ACC112 (cell line): ENCODE results near the gene USP9Y.

Experiments used
- H2AFZ ChIP-seq: fragments of 200-600 bp; sonication (generic); one replicate; pipeline ENCODE4 v1.6.0; 2017; ENCODE audit warnings: antibody characterized with exemption, low read length; ENCODE audit not compliant: unreplicated experiment
- H3K27ac ChIP-seq: fragments of 200-600 bp; sonication (generic); 2 replicates; pipeline ENCODE4 v1.5.1; 2014; ENCODE audit warnings: low read depth, mild to moderate bottlenecking, antibody characterized with exemption, low read length, moderate library complexity
- H3K27me3 ChIP-seq: fragments of 200-600 bp; sonication (generic); 2 replicates; pipeline ENCODE4 v1.6.1; 2014; ENCODE audit warnings: mild to moderate bottlenecking, antibody characterized with exemption, low read length, moderate library complexity, mixed read lengths; ENCODE audit not compliant: insufficient read depth
- H3K36me3 ChIP-seq: fragments of 200-600 bp; sonication (generic); 2 replicates; pipeline ENCODE4 v1.6.1; 2016; ENCODE audit warnings: mild to moderate bottlenecking, antibody characterized with exemption, low read length, moderate library complexity, mixed read lengths; ENCODE audit not compliant: insufficient read depth
- H3K4me1 ChIP-seq: fragments of 200-600 bp; sonication (generic); one replicate; pipeline ENCODE4 v1.6.1; 2016; ENCODE audit warnings: low read length, mixed read lengths; ENCODE audit not compliant: insufficient read depth, unreplicated experiment, control insufficient read depth
- H3K4me3 ChIP-seq: fragments of 200-600 bp; sonication (generic); 2 replicates; pipeline ENCODE4 v1.5.1; 2014; ENCODE audit warnings: mild to moderate bottlenecking, low read depth, low read length
- H3K79me2 ChIP-seq: fragments of 200-600 bp; sonication (generic); one replicate; pipeline ENCODE4 v1.6.0; 2016; ENCODE audit warnings: low read length; ENCODE audit not compliant: control insufficient read depth, unreplicated experiment, insufficient read depth

The USP9Y gene

DNA sequence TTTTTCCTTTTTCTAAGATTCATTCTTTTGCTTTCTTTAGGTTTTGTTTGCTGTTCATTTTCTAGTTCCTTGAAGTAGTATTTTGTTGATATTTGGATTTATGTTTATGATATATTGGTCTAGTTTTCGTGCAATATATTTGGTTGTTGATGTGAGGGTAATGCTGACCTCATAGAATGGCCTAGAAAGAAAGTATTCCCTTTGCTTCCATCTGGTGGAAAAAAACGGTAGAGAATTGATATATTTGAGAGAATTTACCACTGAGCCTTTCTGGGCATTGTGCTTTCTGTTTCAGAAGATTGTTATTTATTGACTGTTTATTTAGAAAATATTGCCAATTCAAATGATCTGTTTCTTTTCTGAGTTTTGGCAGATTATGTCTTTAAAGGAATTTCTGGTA, 9.4 kb downstream of the USP9Y start:
- H3K79me2 ChIP-seq = peaks cover 2% of the 10 kb centered on the region
- no peak overlapping the region for H3K4me3 ChIP-seq

DNA sequence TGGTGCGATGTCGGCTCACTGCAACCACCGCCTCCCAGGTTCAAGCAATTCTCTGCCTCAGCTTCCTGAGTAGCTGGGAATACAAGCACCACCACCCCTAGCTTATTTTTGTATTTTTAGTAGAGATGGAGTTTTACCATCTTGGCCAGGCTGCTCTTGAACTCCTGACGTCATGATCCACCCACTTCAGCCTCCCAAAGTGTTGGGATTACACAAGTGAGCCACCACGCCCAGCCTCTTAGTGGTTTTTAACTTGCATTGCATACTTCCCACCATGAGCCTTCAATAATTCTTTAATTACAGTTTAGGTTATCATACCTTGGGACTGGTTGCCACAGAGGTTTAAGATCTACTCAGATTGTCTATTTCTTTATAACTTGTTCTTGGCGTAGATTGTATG, 14.3 kb downstream of the USP9Y start:
- H2AFZ ChIP-seq = no peak overlapping the region
- no peaks in the 10 kb centered on the region for H3K36me3 ChIP-seq
- H3K27ac ChIP-seq = no peak overlapping the region
- no peaks in the 10 kb centered on the region for H3K27me3 ChIP-seq
- peaks cover 5% of the 10 kb centered on the region for H3K4me1 ChIP-seq
- H3K79me2 ChIP-seq = no peaks in the 10 kb centered on the region
- H3K4me3 ChIP-seq = no peak overlapping the region

More for the DNA sequence above, 9.4 kb downstream of the USP9Y start:
- Histone ChIP-seq H3K4me1 (peaks cover 9% of the 10 kb centered on the region), H3K27me3 (no peaks in the 10 kb centered on the region), H3K27ac (no peak overlapping the region), H2AFZ (no peak overlapping the region), H3K36me3 (no peaks in the 10 kb centered on the region)

DNA sequence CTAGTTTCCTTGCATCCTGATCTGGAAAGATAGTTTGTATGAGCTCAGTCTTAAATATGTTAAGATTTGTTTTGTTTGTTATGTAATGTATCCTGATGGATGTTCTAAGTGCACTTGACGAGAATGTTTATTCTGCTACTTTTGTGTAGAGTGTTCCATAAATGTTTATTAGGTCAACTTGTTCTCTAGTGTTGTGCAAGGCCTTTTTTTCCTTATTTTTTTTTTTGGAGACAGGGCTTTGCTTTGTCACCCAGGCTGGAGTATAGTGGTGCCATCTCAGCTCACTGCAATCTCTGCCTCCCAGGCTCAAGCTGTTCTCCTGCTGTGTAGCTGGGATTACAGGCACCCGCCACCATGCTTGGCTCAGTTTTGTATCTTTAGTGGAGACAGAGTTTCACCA, 28.7 kb downstream of the USP9Y start:
- no peaks in the 10 kb centered on the region for H3K36me3 ChIP-seq
- H3K4me3 ChIP-seq = no peak overlapping the region
- no peaks in the 10 kb centered on the region for H3K27me3 ChIP-seq
- H3K79me2 ChIP-seq = peaks cover 6% of the 10 kb centered on the region
- H3K4me1 ChIP-seq = peaks cover 6% of the 10 kb centered on the region
- no peak overlapping the region for H2AFZ ChIP-seq
- no peak overlapping the region for H3K27ac ChIP-seq

DNA sequence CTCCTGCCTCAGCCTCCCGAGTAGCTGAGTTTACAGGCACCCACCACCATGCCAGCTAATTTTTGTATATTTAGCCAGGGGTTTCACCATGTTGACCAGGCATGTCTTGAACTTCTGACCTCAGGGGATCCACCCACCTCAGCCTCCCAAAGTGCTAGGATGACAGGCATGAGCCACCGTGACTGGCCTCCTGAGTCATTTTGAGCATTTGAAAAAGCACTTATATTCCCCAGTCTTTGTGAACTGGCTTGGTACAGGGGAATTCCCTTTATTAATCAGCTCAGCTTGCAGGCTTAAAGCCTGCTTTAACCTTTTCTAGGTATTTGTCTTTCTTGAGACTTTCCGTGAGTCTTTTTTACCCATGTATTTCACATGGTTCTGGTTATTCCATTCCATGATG, 32.6 kb downstream of the USP9Y start:
- Histone ChIP-seq H3K4me3 (no peak overlapping the region), H3K36me3 (peaks cover 5% of the 10 kb centered on the region; the same call in 1 of the 2 replicates)

DNA sequence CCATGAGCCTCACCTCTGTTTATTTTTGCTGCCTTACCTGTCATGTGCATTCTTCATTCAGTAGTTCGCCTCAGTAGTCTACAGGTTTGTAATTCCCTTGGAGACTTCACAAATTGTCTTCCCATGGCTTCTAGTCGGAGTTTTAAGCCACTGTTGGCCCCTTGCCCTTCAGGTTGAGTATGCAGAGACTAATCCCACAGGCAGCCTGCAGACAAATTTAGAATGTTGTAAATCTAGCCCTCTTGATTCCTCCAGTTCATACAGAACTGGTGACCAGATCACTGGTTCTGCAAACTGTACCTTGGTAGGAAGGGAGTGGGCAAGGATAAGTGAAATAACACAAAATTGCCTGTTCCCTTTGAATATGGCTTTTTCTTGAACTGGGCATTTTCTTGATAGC, 33.0 kb downstream of the USP9Y start:
- H3K4me1 ChIP-seq = peaks cover 6% of the 10 kb centered on the region
- peaks cover 5% of the 10 kb centered on the region; the same call in 1 of the 2 replicates for H3K36me3 ChIP-seq
- H3K4me3 ChIP-seq = no peak overlapping the region
- no peak overlapping the region for H2AFZ ChIP-seq
- H3K27ac ChIP-seq = peak overlapping the region; percentile 38; the same call in 1 of the 2 replicates
- H3K79me2 ChIP-seq = peaks cover 6% of the 10 kb centered on the region
- H3K27me3 ChIP-seq = no peaks in the 10 kb centered on the region

More for the DNA sequence above, 32.6 kb downstream of the USP9Y start:
- no peaks in the 10 kb centered on the region for H3K27me3 ChIP-seq
- peaks cover 6% of the 10 kb centered on the region for H3K79me2 ChIP-seq
- peak overlapping the region; percentile 38; the same call in 1 of the 2 replicates for H3K27ac ChIP-seq
- peaks cover 6% of the 10 kb centered on the region for H3K4me1 ChIP-seq
- no peak overlapping the region for H2AFZ ChIP-seq

DNA sequence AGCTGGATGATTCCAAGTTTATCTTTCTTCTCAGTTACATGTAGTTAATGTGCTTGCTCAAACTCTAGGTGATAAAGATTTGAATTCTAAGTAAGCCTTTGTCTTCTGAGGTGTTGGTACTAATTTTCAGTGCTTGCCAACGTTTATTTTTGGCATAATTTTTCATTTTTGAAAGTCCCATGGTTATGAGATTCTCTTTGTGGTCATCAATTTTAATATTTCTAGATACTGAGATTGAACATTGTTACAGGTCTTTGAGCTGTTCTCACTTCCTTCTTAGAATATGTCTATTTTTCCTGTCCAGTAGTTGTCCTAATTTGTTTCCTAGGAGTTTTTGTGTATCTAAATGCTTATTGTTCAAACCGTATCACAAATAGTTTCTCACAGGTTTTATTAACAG, 40.4 kb downstream of the USP9Y start:
- Histone ChIP-seq H3K4me1 (no peaks in the 10 kb centered on the region), H3K27me3 (no peaks in the 10 kb centered on the region), H3K27ac (no peak overlapping the region), H3K79me2 (no peaks in the 10 kb centered on the region), H3K4me3 (no peak overlapping the region), H3K36me3 (peaks cover 6% of the 10 kb centered on the region; the same call in 1 of the 2 replicates), H2AFZ (no peak overlapping the region)

DNA sequence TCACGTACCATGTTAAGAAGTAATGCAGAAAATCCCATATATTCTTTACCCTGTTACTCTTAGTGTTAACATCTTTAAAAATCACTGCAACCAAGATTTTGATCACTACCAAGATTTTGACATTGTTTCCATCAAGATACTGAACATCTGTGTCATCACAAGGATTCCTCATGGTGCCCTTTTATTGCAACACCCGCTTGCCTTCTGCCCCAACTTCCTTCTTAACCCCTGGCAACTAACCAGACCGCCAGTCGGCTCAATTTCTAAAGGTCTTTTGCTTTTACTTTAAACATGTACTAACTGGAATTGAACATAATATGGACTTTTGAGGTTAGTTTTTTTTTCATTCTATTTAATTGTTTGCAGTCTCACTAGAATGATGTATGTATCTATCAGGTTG, 41.7 kb downstream of the USP9Y start:
- H3K36me3 ChIP-seq = peaks cover 6% of the 10 kb centered on the region; the same call in 1 of the 2 replicates
- H3K27me3 ChIP-seq = no peaks in the 10 kb centered on the region
- H3K4me1 ChIP-seq = no peaks in the 10 kb centered on the region
- no peak overlapping the region for H2AFZ ChIP-seq
- H3K4me3 ChIP-seq = no peak overlapping the region
- no peak overlapping the region for H3K27ac ChIP-seq
- H3K79me2 ChIP-seq = no peaks in the 10 kb centered on the region

DNA sequence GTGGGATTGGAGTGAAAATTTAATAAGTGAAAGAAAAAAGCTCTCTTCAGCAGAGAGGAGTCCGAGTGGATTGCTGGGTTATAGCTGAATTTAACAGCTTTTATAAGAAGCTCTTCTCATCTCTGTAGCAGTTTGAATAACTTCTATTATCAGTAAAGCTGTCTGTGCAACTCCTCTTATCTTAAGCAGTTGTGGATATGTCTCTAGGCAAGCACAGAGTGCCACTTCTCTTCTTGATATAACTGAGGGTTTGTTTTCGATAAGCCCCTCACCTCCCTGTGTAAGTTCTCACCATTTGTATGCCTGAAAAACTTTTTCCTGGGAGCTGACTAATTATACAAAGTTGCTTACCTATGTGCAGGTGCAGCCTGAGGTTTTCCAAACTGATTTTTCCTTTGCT, 43.1 kb downstream of the USP9Y start:
- no peak overlapping the region for H3K4me3 ChIP-seq
- no peak overlapping the region for H3K27ac ChIP-seq
- no peaks in the 10 kb centered on the region for H3K4me1 ChIP-seq
- H3K79me2 ChIP-seq = no peaks in the 10 kb centered on the region
- no peak overlapping the region for H2AFZ ChIP-seq
- H3K36me3 ChIP-seq = peaks cover 6% of the 10 kb centered on the region; the same call in 1 of the 2 replicates
- H3K27me3 ChIP-seq = no peaks in the 10 kb centered on the region

DNA sequence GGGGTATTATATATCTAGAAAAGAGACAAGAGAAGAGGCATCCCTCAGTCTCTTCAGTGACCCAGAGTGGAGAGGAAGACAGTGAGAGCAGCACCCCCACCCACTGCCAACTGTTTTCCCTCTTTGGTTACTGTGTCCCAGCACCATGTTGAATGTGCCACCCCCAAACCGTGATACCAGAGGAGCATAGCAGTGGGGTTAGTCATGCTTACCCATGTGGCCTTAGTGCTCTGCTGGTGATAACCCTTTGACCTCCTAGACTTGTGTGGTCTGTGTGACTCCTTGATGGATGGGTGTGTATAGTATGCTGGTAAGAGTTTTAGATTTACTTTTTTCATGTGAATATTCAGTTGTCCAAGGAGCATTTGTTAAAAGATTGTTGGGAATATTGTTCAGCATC, 48.3 kb downstream of the USP9Y start:
- no peak overlapping the region for H3K4me3 ChIP-seq
- H3K36me3 ChIP-seq = peaks cover 3% of the 10 kb centered on the region
- no peaks in the 10 kb centered on the region for H3K79me2 ChIP-seq
- no peaks in the 10 kb centered on the region for H3K4me1 ChIP-seq
- H2AFZ ChIP-seq = no peak overlapping the region
- H3K27me3 ChIP-seq = no peaks in the 10 kb centered on the region
- H3K27ac ChIP-seq = no peak overlapping the region

DNA sequence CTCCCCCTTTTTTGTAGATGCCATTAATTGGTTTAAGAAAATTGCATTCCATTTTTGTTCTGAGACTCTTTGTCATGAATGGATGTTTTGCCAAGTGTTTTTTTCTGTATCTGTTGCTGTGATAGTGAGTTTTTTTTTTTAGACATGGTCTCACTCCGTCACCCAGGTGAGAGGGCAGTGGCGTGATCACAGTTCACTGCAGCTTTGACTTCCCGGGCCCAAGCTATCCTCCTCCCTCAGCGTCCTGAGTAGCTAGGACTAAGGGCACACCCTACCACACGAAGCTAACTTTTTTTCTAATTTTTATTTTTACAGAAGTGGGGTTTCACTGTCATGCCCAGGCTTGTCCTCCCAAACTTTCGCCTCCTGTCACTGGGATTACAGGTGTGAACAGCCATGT, 51.8 kb downstream of the USP9Y start:
- no peaks in the 10 kb centered on the region for H3K27me3 ChIP-seq
- no peak overlapping the region for H3K27ac ChIP-seq
- H3K36me3 ChIP-seq = no peaks in the 10 kb centered on the region; the same call in 1 of the 2 replicates
- no peaks in the 10 kb centered on the region for H3K79me2 ChIP-seq
- H3K4me3 ChIP-seq = no peak overlapping the region
- H2AFZ ChIP-seq = no peak overlapping the region
- H3K4me1 ChIP-seq = peaks cover 10% of the 10 kb centered on the region

DNA sequence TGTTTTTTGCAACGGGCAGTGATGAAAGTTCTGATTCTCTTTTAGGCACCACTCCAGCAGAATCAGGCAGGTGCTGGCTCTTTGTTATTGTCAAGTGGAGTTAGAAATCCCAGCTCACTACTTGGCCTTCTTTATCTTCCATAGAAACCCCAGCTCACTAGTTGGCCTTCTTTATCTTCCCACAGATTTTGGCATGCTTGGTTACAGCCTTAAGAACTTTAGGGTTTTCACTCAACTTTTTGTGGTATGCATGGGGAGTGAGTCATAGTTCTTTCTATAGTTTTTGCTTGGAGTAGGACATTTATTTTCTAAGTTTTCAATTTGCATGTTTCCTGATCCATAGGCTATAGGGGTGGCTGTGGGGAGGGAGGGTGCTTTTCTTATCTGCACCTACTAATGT, 55.0 kb downstream of the USP9Y start:
- Histone ChIP-seq H3K36me3 (no peaks in the 10 kb centered on the region; the same call in 1 of the 2 replicates), H3K27me3 (no peaks in the 10 kb centered on the region), H2AFZ (no peak overlapping the region), H3K4me3 (no peak overlapping the region), H3K79me2 (no peaks in the 10 kb centered on the region), H3K4me1 (peaks cover 10% of the 10 kb centered on the region), H3K27ac (no peak overlapping the region)
